SK-N-MC (cell line): ENCODE measurements around the gene KIAA1671.

ENCODE experiments used
- DNase-seq: peaks from one replicate; pipeline ENCODE4 v3.0.0-alpha.2; 2011; ENCODE audit warnings: low read depth, low spot score
- H3K27ac ChIP-seq: fragments of 200-600 bp; sonication (generic); 2 replicates; pipeline ENCODE4 v1.5.1; 2016; ENCODE audit warnings: mixed run types
- H3K36me3 ChIP-seq: fragments of 200-600 bp; sonication (generic); 2 replicates; pipeline ENCODE4 v1.6.1; 2017; ENCODE audit warnings: antibody characterized with exemption, low read length, mixed read lengths; ENCODE audit not compliant: insufficient read depth
- H3K4me3 ChIP-seq: fragments of 200-600 bp; sonication (generic); 2 replicates; pipeline ENCODE4 v1.5.1; 2016
- H3K9ac ChIP-seq: fragments of 200-600 bp; sonication (generic); 2 replicates; pipeline ENCODE4 v1.8.0; 2017; ENCODE audit warnings: mixed run types, mixed read lengths; ENCODE audit not compliant: insufficient read length
- H3K9me3 ChIP-seq: fragments of 200-600 bp; sonication (generic); 2 replicates; pipeline ENCODE4 v1.6.1; 2017; ENCODE audit warnings: low read depth, mild to moderate bottlenecking, antibody characterized with exemption, low read length, moderate library complexity, mixed read lengths
- EZH2 ChIP-seq: fragments of 200-600 bp; sonication (generic); IDR thresholded peaks from one replicate; pipeline ENCODE4 v1.6.1; 2017; ENCODE audit warnings: antibody characterized with exemption
- FOXP2 ChIP-seq: optimal IDR thresholded peaks from 2 replicates; pipeline ENCODE3; 2011; ENCODE audit warnings: mild to moderate bottlenecking, moderate library complexity; ENCODE audit not compliant: insufficient read depth; ENCODE audit errors: extremely low read length, control extremely low read depth
- POLR2AphosphoS5 ChIP-seq: IDR thresholded peaks from 2 replicates; pipeline ENCODE4 v1.6.1; 2012; ENCODE audit warnings: mild to moderate bottlenecking, low read depth, low read length, borderline replicate concordance

The KIAA1671 gene

GRCh38 chr22:25095869-25096268 is 143.4 kb downstream of the KIAA1671 start:
- TF ChIP-seq POLR2AphosphoS5 = no peak
- no peak for TF ChIP-seq FOXP2
- no peak for TF ChIP-seq EZH2
- no peak overlapping the region for H3K27ac ChIP-seq
- DNase-seq = no peak
- H3K9me3 ChIP-seq = no peaks in the 10 kb centered on the region
- H3K9ac ChIP-seq = no peak overlapping the region
- H3K4me3 ChIP-seq = no peak overlapping the region
- no peaks in the 10 kb centered on the region for H3K36me3 ChIP-seq

GRCh38 chr22:25096638-25097405 is 144.3 kb downstream of the KIAA1671 start:
- Histone ChIP-seq H3K4me3 (no peak overlapping the region), H3K36me3 (no peaks in the 10 kb centered on the region), H3K9me3 (no peaks in the 10 kb centered on the region), H3K27ac (no peak overlapping the region), H3K9ac (no peak overlapping the region)
- TF ChIP-seq POLR2AphosphoS5 (no peak), EZH2 (no peak), FOXP2 (no peak)
- DNase-seq = no peak

DNA sequence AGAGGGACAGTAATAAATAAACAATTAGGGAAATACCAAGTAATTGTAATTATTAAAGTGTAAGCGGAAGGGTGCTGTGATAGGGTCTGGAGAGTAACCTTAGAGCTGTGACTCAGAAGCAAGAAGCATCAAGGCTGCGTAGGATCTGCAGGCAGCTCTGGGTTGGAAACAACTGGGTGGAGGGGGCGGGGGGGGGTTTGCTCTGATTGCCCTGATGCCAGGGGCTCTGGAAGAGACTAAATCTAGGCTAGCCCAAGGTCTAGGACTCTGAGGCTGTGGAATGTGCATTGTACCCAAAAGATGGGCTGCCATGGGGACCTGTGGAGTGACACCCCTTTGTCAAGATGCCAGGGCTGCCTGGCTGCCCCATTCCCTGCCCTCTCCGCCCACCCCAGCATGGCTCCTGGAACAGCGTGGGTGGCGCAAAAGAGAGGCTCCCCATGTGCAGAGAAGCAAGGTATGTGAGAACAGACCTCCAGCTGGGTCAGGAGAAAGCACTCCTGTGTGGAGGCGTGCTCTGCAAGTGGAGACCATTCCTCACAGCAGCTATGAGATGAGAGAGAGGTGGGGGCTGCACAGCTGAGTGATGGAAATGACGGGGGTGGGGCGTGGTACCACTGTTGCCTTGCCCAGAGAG is 146.0 kb downstream of the KIAA1671 start:
- Histone ChIP-seq H3K9ac (no peak overlapping the region), H3K27ac (no peak overlapping the region), H3K4me3 (no peak overlapping the region), H3K9me3 (no peaks in the 10 kb centered on the region), H3K36me3 (no peaks in the 10 kb centered on the region)
- no peak for TF ChIP-seq POLR2AphosphoS5
- TF ChIP-seq FOXP2 = no peak
- no peak for TF ChIP-seq EZH2
- no peak for DNase-seq

DNA sequence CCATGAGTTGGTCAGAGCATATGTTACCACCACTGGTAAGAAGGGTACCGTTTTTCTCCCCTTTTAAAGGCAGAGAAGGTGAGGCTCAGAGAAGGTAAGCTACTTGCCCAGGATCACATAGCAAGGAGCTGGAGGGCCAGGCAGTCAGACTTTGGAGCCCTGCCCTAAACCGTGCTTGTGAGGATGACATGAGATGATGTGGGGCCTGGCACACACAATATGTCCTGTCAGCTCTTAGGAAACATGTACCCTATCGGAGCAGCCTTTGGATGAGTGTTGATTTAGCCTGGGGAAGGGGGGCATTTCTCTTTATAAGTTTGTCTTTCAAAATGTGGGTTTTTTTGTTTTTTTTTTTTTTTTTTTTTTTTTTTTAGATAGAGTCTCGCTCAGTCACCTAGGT is 146.7 kb downstream of the KIAA1671 start:
- TF ChIP-seq EZH2 (no peak), POLR2AphosphoS5 (no peak), FOXP2 (no peak)
- H3K9ac ChIP-seq = no peak overlapping the region
- H3K9me3 ChIP-seq = no peaks in the 10 kb centered on the region
- H3K4me3 ChIP-seq = no peak overlapping the region
- no peak for DNase-seq
- no peaks in the 10 kb centered on the region for H3K36me3 ChIP-seq
- no peak overlapping the region for H3K27ac ChIP-seq

DNA sequence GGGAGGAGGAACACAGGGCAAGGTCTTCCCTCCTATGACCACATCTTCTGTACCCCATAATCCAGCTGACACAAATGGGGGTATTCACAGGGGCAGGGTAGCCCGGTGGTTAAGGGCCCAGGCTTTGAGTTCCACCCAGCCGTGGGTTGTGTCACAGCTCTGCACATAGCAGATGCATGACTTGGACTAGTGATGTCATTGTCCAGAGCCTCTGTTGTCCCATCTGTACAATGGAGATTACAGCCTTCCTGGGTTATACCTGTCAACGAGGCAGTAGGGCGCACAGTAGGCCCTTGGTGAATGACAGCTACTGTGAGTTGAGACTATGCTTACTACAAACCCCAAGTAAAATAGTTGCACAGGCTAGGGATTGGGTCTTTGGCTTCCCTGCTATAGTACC is 147.9 kb downstream of the KIAA1671 start:
- Histone ChIP-seq H3K27ac (no peak overlapping the region), H3K4me3 (no peak overlapping the region), H3K9me3 (no peaks in the 10 kb centered on the region), H3K36me3 (no peaks in the 10 kb centered on the region), H3K9ac (no peak overlapping the region)
- no peak for DNase-seq
- no peak for TF ChIP-seq EZH2
- TF ChIP-seq POLR2AphosphoS5 = no peak
- no peak for TF ChIP-seq FOXP2

DNA sequence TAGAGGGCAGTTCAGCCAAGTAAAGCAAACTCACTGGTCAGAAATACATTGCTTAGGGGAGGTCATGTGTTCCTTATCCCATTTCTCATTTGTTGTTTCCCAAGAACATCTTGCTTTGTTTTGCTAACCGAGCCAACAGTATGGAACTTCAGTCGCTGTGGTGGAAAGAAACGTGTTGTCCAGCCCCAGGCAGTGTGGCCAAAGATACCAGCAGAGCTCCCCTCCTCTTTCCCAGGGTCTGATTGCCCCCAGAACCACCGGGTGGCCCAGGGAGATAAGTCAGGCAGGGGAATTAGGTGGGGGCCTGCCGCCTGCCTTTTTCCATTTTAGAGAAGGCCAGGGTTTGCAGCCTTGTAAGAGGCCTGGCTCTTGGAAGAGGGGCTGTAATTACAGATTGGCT is 148.4 kb downstream of the KIAA1671 start:
- Histone ChIP-seq H3K4me3 (no peak overlapping the region), H3K9me3 (no peaks in the 10 kb centered on the region), H3K36me3 (no peaks in the 10 kb centered on the region), H3K27ac (no peak overlapping the region), H3K9ac (no peak overlapping the region)
- no peak for TF ChIP-seq FOXP2
- no peak for DNase-seq

DNA sequence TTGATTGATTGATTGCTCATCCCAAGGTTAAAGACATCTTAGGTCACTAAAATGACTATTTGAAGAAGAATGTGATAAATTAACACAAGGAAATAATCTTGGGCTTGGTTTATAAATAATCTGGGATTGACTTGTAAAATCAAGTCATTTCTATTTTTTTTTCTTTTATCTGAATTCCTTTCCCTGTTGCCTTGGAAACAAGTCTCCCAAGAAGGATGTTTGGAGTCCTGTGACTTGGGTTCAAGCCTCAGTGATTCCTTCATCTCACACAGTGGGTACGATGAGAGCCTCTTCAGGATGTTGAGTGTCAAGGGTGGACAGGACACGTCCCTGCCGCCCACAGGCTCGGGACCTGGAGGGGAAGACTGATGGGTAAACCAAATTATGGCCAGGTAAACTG is 149.0 kb downstream of the KIAA1671 start:
- DNase-seq = no peak
- no peak for TF ChIP-seq EZH2
- TF ChIP-seq FOXP2 = no peak
- TF ChIP-seq POLR2AphosphoS5 = no peak
- no peak overlapping the region for H3K4me3 ChIP-seq
- no peaks in the 10 kb centered on the region for H3K36me3 ChIP-seq
- no peak overlapping the region for H3K9ac ChIP-seq
- no peaks in the 10 kb centered on the region for H3K9me3 ChIP-seq
- no peak overlapping the region for H3K27ac ChIP-seq

GRCh38 chr22:25101986-25102385 is 149.5 kb downstream of the KIAA1671 start:
- no peaks in the 10 kb centered on the region for H3K36me3 ChIP-seq
- H3K27ac ChIP-seq = no peak overlapping the region
- TF ChIP-seq EZH2 (no peak), FOXP2 (no peak), POLR2AphosphoS5 (no peak)
- no peak overlapping the region for H3K9ac ChIP-seq
- no peaks in the 10 kb centered on the region for H3K9me3 ChIP-seq
- H3K4me3 ChIP-seq = no peak overlapping the region
- no peak for DNase-seq

- H3K9ac ChIP-seq = no peak overlapping the region
- no peaks in the 10 kb centered on the region for H3K9me3 ChIP-seq
- H3K27ac ChIP-seq = no peak overlapping the region
- no peak for TF ChIP-seq EZH2
- no peak for TF ChIP-seq FOXP2
- no peak for TF ChIP-seq POLR2AphosphoS5
- no peak for DNase-seq
- no peaks in the 10 kb centered on the region for H3K36me3 ChIP-seq
- no peak overlapping the region for H3K4me3 ChIP-seq
Observed at GRCh38 chr22:25102722-25103121, 150.2 kb downstream of the KIAA1671 start.

- no peak overlapping the region for H3K4me3 ChIP-seq
- H3K36me3 ChIP-seq = no peaks in the 10 kb centered on the region
- H3K9me3 ChIP-seq = no peaks in the 10 kb centered on the region
- no peak overlapping the region for H3K9ac ChIP-seq
- TF ChIP-seq EZH2 (no peak), POLR2AphosphoS5 (no peak), FOXP2 (no peak)
- no peak for DNase-seq
- no peak overlapping the region for H3K27ac ChIP-seq
Observed at GRCh38 chr22:25104367-25104766, 151.9 kb downstream of the KIAA1671 start.
